SU-DHL-6 (cell line): ENCODE measurements around the gene ULBP2.
"Not testable (repeated sequence)": the region's sequence is repeated elsewhere in the genome, so short reads cannot be mapped to it uniquely, and the experiment has no call there.

Experiments used
- H2AFZ ChIP-seq: fragments of 200-600 bp; sonication (generic); 2 replicates; pipeline ENCODE4 v1.6.1; 2014; ENCODE audit warnings: low read depth, mild to moderate bottlenecking, moderate library complexity, mixed read lengths, antibody characterized with exemption, low read length; ENCODE audit not compliant: severe bottlenecking
- H3F3A ChIP-seq: fragments of 200-600 bp; shearing (Covaris generic); 2 replicates; pipeline ENCODE4 v1.6.0; 2016; ENCODE audit warnings: antibody characterized with exemption, mild to moderate bottlenecking; ENCODE audit not compliant: insufficient read depth
- H3K27ac ChIP-seq: fragments of 200-600 bp; sonication (generic); 2 replicates; pipeline ENCODE4 v1.5.1; 2016; ENCODE audit warnings: low read depth, mild to moderate bottlenecking, low read length, moderate library complexity, mixed read lengths
- H3K27me3 ChIP-seq: fragments of 200-600 bp; sonication (generic), shearing (Covaris generic); 2 replicates; pipeline ENCODE4 v1.6.0; 2014; ENCODE audit warnings: mild to moderate bottlenecking, low read length
- H3K36me3 ChIP-seq: fragments of 200-600 bp; sonication (generic); 2 replicates; pipeline ENCODE4 v1.6.1; 2014; ENCODE audit warnings: mild to moderate bottlenecking, low read length, mixed read lengths
- H3K4me2 ChIP-seq: fragments of 300-600, 200-600 bp; shearing (Covaris generic), sonication (generic); 2 replicates; pipeline ENCODE4 v1.6.0; 2014; ENCODE audit warnings: low read length, low read depth, mild to moderate bottlenecking; ENCODE audit not compliant: poor library complexity, severe bottlenecking
- H3K4me3 ChIP-seq: fragments of 200-600 bp; sonication (generic); 2 replicates; pipeline ENCODE4 v1.5.1; 2014; ENCODE audit warnings: antibody characterized with exemption, low read length, mild to moderate bottlenecking, mixed read lengths; ENCODE audit not compliant: insufficient read depth, poor library complexity, severe bottlenecking
- H3K79me2 ChIP-seq: fragments of 200-600 bp; sonication (generic); 2 replicates; pipeline ENCODE4 v1.6.1; 2014; ENCODE audit warnings: mild to moderate bottlenecking, low read length, moderate library complexity; ENCODE audit not compliant: insufficient read depth
- H3K9ac ChIP-seq: fragments of 200-600 bp; sonication (generic); 2 replicates; pipeline ENCODE4 v1.7.0; 2014; ENCODE audit warnings: mild to moderate bottlenecking, low read length
- H3K9me2 ChIP-seq: fragments of 200-600 bp; sonication (generic); replicated peaks from 2 replicates; pipeline ENCODE4 v1.6.1; 2014; ENCODE audit warnings: low read length; ENCODE audit not compliant: insufficient read depth
- H3K9me3 ChIP-seq: fragments of 200-600 bp; sonication (generic); 2 replicates; pipeline ENCODE4 v1.6.1; 2014; ENCODE audit warnings: low read length, mixed read lengths; ENCODE audit not compliant: insufficient read depth
- H4K20me1 ChIP-seq: fragments of 200-600 bp; sonication (generic); 2 replicates; pipeline ENCODE4 v1.6.1; 2014; ENCODE audit warnings: low read depth, mild to moderate bottlenecking, antibody characterized with exemption, low read length, moderate library complexity, mixed read lengths
- CTCF ChIP-seq: fragments of 200-600 bp; sonication (generic); IDR thresholded peaks from one replicate; pipeline ENCODE4 v1.5.1; 2017; ENCODE audit warnings: antibody characterized with exemption, mild to moderate bottlenecking, low read length, moderate library complexity; ENCODE audit not compliant: insufficient read depth, poor library complexity, severe bottlenecking
- EZH2phosphoT487 ChIP-seq: fragments of 200-600 bp; sonication (generic), shearing (Covaris generic); conservative IDR thresholded peaks from 2 replicates; pipeline ENCODE4 v1.6.1; 2018; ENCODE audit warnings: mild to moderate bottlenecking, antibody characterized with exemption, low read length, moderate library complexity, mixed read lengths

Gene ULBP2

GRCh38 chr6:149910721-149911151 lies 31.1 kb upstream of the ULBP2 start:
- Histone ChIP-seq H3K27ac (no peak overlapping the region), H3K9me2 (no peaks in the 10 kb centered on the region), H4K20me1 (no peaks in the 10 kb centered on the region), H3K9ac (no peak overlapping the region), H3K27me3 (no peaks in the 10 kb centered on the region), H3K79me2 (no peaks in the 10 kb centered on the region), H3F3A (no peaks in the 10 kb centered on the region), H3K36me3 (no peaks in the 10 kb centered on the region), H3K9me3 (peaks cover 13% of the 10 kb centered on the region; the same call in 1 of the 2 replicates), H3K4me2 (no peak overlapping the region), H3K4me3 (no peak overlapping the region), H2AFZ (no peak overlapping the region)
- no peak for TF ChIP-seq CTCF
- TF ChIP-seq EZH2phosphoT487, result no peak

GRCh38 chr6:149912680-149913079 lies 29.1 kb upstream of the ULBP2 start:
- H4K20me1 ChIP-seq, H3K4me3 ChIP-seq, H3K36me3 ChIP-seq: not testable (repeated sequence)

GRCh38 chr6:149913085-149913484 lies 28.7 kb upstream of the ULBP2 start:
- H3K4me2 ChIP-seq, result no peak overlapping the region
- no peaks in the 10 kb centered on the region for H3K27me3 ChIP-seq
- H3K36me3 ChIP-seq, result no peaks in the 10 kb centered on the region
- no peak overlapping the region for H3K4me3 ChIP-seq
- no peak for TF ChIP-seq CTCF
- no peak for TF ChIP-seq EZH2phosphoT487
- no peak overlapping the region for H3K9ac ChIP-seq
- no peak overlapping the region for H2AFZ ChIP-seq
- H3K79me2 ChIP-seq, result no peaks in the 10 kb centered on the region
- no peaks in the 10 kb centered on the region for H4K20me1 ChIP-seq
- peaks cover 13% of the 10 kb centered on the region; the same call in 1 of the 2 replicates for H3K9me3 ChIP-seq
- H3K9me2 ChIP-seq, result no peaks in the 10 kb centered on the region
- no peaks in the 10 kb centered on the region for H3F3A ChIP-seq
- H3K27ac ChIP-seq, result no peak overlapping the region

More at GRCh38 chr6:149912680-149913079, 29.1 kb upstream of the ULBP2 start:
- not testable (repeated sequence) for H3K4me2 ChIP-seq, H3F3A ChIP-seq, H3K27ac ChIP-seq, H3K9me2 ChIP-seq, H3K9ac ChIP-seq, H3K79me2 ChIP-seq, H3K27me3 ChIP-seq, H2AFZ ChIP-seq
- H3K9me3 ChIP-seq, result peaks cover 13% of the 10 kb centered on the region; the same call in 1 of the 2 replicates

- Histone ChIP-seq H3K9me2 (no peaks in the 10 kb centered on the region), H3K9ac (no peak overlapping the region), H3K27ac (no peak overlapping the region), H2AFZ (no peak overlapping the region), H3K9me3 (peaks cover 7% of the 10 kb centered on the region; the same call in 1 of the 2 replicates), H3F3A (no peaks in the 10 kb centered on the region), H3K4me2 (no peak overlapping the region), H3K4me3 (no peak overlapping the region), H3K27me3 (no peaks in the 10 kb centered on the region), H3K36me3 (no peaks in the 10 kb centered on the region), H3K79me2 (no peaks in the 10 kb centered on the region), H4K20me1 (no peaks in the 10 kb centered on the region)
- no peak for TF ChIP-seq EZH2phosphoT487
- TF ChIP-seq CTCF, result no peak
These were observed 28.1 kb upstream of the ULBP2 start for GRCh38 chr6:149913540-149914240.
